NB4 (cell line): ENCODE results near the gene TTC34.
"Not testable (repeated sequence)": the region's sequence is repeated elsewhere in the genome, so short reads cannot be mapped to it uniquely, and the experiment has no call there.

ENCODE experiments used
- DNase-seq: peaks from one replicate; pipeline ENCODE4 v3.0.0; 2010; ENCODE audit warnings: low read depth
- H3K4me3 ChIP-seq: one replicate; pipeline ENCODE4 v1.5.1; 2011; ENCODE audit warnings: mild to moderate bottlenecking, low read depth, low read length, moderate library complexity

TTC34 gene

GRCh38 chr1:2687638-2688335, 113.7 kb downstream of the TTC34 start:
- not testable (repeated sequence) for DNase-seq, H3K4me3 ChIP-seq

- not testable (repeated sequence) for H3K4me3 ChIP-seq, DNase-seq
Measured at GRCh38 chr1:2687174-2687591, 114.3 kb downstream of the TTC34 start.

DNA sequence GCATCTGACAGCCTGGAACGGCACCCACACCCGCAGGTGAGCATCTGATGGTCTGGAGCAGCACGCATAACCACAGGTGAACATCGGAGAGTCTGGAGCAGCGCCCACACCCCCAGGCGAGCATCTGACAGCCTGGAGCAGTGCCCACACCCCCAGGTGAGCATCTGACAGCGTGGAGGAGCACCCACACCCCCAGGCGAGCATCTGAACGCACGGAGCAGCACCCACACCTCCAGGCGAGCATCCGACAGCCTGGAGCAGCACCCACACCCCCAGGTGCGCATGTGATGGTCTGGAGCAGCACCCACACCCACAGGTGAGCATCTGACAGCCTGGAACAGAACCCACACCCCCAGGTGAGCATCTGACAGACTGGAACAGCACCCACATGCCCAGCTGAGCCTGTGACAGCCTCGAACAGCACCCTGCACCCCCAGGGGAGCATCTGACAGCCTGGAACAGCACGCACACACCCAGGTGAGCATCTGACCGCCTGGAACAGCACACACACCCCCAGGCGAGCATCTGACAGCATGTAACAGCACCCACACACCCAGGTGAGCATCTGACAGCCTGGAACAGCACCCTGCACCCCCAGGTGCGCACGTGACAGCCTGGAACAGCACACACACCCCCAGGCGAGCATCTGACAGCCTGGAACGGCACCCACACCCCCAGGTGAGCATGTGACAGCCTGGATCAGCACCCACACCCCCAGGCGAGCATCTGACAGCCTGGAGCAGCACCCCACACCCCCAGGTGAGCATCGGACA, 115.2 kb downstream of the TTC34 start:
- H3K4me3 ChIP-seq, DNase-seq: not testable (repeated sequence)

GRCh38 chr1:2685671-2686070, 115.8 kb downstream of the TTC34 start:
- H3K4me3 ChIP-seq, DNase-seq: not testable (repeated sequence)

- H3K4me3 ChIP-seq, DNase-seq: not testable (repeated sequence)
Measured at GRCh38 chr1:2684878-2685277, 116.6 kb downstream of the TTC34 start.

DNA sequence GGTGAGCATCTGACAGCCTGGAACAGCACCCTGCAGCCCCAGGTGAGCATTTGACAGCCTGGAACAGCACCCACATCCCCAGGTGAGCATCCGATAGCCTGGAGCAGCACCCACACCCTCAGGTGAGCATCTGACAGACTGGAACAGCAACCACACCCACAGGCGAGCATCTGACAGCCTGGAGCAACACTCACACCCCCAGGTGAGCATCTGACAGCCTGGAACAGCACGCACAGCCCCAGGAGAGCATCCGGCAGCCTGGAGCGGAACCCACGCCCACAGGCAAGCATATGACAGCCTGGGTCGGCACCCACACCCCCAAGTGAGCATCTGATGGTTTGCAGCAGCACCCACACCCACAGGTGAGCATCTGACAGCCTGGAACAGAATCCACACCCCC, 117.5 kb downstream of the TTC34 start:
- DNase-seq, H3K4me3 ChIP-seq: not testable (repeated sequence)

GRCh38 chr1:2683321-2683741, 118.2 kb downstream of the TTC34 start:
- DNase-seq: not testable (repeated sequence)

GRCh38 chr1:2682879-2683278, 118.6 kb downstream of the TTC34 start:
- not testable (repeated sequence) for DNase-seq, H3K4me3 ChIP-seq

More at GRCh38 chr1:2683321-2683741, 118.2 kb downstream of the TTC34 start:
- not testable (repeated sequence) for H3K4me3 ChIP-seq

GRCh38 chr1:2676726-2677125, 124.8 kb downstream of the TTC34 start:
- DNase-seq, H3K4me3 ChIP-seq: not testable (repeated sequence)

DNA sequence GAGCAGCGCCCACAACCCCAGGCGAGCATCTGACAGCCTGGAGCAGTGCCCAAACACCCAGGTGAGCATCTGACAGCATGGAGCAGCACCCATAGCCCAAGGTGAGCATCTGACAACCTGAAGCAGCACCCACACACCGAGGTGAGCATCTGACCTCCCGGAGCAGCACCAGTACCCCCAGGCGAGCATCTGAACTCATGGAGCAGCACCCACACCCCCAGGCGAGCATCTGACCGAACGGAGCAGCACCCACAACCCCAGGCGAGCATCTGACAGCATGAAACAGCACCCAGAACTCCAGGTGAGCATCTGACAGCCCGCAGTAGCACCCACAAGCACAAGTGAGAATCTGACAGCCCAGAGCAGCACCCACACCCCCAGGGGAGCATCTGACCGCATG, 129.8 kb downstream of the TTC34 start:
- not testable (repeated sequence) for DNase-seq, H3K4me3 ChIP-seq

DNA sequence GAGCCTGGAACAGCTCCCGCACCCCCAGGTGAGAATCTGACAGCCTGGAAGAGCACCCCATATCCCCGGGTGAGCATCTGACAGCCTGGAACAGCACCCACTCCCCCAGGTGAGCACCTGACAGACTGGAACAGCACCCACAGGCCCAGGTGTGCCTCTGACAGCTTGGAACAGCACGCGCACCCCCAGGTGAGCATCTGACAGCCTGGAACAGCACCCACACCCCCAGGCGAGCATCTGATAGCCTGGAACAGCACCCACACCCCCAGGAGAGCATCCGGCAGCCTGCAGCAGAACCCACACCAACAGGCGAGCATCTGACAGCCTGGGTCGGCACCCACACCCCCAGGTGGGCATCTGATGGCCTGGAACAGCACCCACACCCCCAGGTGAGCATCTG, 141.7 kb downstream of the TTC34 start:
- DNase-seq, H3K4me3 ChIP-seq: not testable (repeated sequence)

DNA sequence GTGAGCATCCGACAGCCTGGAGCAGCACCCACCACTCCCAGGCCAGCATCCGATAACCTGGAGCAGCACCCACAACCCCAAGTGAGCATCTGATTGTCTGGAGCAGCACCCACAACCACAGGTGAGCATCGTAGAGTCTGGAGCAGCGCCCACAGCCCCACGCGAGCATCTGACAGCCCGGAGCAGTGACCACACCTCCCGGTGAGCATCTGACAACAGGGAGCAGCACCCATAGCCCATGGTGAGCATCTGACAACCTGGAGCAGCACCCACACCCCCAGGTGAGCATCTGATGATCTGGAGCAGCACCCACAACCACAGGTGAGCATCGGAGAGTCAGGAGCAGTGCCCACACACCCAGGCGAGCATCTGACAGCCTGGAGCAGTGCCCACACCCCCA, 143.6 kb downstream of the TTC34 start:
- not testable (repeated sequence) for DNase-seq, H3K4me3 ChIP-seq

- H3K4me3 ChIP-seq: not testable (repeated sequence)
Measured at GRCh38 chr1:2657124-2657523, 144.4 kb downstream of the TTC34 start.

GRCh38 chr1:2655598-2656434, 145.7 kb downstream of the TTC34 start:
- not testable (repeated sequence) for H3K4me3 ChIP-seq

More at GRCh38 chr1:2657124-2657523, 144.4 kb downstream of the TTC34 start:
- not testable (repeated sequence) for DNase-seq

GRCh38 chr1:2654443-2654948, 147.0 kb downstream of the TTC34 start:
- DNase-seq, H3K4me3 ChIP-seq: not testable (repeated sequence)

More at GRCh38 chr1:2655598-2656434, 145.7 kb downstream of the TTC34 start:
- not testable (repeated sequence) for DNase-seq

GRCh38 chr1:2653741-2654442, 147.6 kb downstream of the TTC34 start:
- H3K4me3 ChIP-seq, DNase-seq: not testable (repeated sequence)

GRCh38 chr1:2652926-2653571, 148.4 kb downstream of the TTC34 start:
- DNase-seq, H3K4me3 ChIP-seq: not testable (repeated sequence)
